CD1c-positive myeloid dendritic cell (primary cell): Measurements from ENCODE around the gene GBF1.

ENCODE experiments used
- DNase-seq: peaks from one replicate; pipeline ENCODE4 v3.0.0-alpha.2; 2016; ENCODE audit errors: extremely low spot score

The GBF1 gene, protein sequence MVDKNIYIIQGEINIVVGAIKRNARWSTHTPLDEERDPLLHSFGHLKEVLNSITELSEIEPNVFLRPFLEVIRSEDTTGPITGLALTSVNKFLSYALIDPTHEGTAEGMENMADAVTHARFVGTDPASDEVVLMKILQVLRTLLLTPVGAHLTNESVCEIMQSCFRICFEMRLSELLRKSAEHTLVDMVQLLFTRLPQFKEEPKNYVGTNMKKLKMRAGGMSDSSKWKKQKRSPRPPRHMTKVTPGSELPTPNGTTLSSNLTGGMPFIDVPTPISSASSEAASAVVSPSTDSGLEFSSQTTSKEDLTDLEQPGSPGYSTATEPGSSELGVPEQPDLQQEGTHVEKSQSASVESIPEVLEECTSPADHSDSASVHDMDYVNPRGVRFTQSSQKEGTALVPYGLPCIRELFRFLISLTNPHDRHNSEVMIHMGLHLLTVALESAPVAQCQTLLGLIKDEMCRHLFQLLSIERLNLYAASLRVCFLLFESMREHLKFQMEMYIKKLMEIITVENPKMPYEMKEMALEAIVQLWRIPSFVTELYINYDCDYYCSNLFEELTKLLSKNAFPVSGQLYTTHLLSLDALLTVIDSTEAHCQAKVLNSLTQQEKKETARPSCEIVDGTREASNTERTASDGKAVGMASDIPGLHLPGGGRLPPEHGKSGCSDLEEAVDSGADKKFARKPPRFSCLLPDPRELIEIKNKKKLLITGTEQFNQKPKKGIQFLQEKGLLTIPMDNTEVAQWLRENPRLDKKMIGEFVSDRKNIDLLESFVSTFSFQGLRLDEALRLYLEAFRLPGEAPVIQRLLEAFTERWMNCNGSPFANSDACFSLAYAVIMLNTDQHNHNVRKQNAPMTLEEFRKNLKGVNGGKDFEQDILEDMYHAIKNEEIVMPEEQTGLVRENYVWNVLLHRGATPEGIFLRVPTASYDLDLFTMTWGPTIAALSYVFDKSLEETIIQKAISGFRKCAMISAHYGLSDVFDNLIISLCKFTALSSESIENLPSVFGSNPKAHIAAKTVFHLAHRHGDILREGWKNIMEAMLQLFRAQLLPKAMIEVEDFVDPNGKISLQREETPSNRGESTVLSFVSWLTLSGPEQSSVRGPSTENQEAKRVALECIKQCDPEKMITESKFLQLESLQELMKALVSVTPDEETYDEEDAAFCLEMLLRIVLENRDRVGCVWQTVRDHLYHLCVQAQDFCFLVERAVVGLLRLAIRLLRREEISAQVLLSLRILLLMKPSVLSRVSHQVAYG (N-terminal part only)

DNA sequence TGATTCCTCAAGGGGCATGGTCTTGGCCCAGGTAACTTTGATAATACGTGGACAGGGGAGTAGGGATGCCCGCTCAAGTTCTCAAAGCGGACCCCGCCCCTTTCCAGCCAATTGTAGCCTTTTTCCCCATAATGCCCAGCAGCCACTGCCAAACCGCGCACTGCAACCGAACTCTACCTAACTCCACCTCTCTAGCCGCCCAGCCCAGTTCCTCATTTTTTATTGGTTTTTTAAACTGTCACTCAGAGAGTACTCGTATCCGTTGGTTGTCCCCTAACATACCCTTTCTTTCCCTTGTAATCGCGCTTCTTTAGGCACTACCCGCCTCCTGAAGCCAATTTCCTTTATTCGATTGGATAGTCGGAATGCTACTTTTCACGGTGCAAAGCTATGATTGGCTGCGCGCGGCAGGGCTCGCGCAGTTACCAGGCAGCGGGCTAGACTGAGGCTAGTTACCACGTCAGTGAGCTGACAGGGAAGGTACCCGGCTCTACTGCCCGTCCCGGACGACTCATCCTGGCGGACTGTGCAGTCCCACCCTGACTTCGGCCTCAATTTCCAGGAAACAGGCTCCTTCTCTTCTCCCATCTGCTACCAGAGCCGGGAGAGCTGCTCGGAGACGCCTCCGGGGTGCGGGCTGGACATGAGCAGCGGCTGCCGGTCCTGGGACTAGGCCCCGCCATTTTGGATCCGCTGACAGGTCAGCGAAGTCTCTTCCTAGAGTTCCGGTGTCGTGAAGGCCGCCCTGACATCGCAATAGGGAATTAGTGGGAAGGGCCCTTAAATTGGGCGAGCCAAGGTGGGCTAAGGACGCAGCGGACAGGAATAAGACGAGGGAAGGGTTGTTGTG, at the start of gene GBF1:
TSS of gene GBF1 (plus strand) at position 451 of the 850 bp plus-strand sequence. CDS start 13,407 bp downstream, outside the sequence.
- DNase-seq = peak; percentile 100

DNA sequence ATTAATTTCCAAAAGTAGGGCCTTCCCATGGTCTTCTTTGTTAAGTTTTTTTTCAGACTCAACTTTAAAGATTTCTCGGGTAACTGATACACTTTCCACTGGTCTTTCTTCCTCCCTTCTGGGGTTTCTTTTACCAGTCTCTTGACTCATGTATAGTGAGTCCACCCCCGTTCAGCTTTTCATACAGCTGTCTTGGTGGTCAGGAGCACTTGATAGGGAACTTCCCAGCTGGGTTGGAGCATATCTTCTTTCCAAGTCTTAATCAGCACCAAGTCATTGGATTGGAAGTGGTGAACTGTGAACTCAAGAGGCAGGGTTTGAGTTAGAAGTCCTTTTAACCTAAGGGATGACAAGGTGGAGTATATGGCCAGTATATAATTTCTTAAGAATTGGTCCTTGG, 48.4 kb upstream of the GBF1 start:
- DNase-seq = no peak

DNA sequence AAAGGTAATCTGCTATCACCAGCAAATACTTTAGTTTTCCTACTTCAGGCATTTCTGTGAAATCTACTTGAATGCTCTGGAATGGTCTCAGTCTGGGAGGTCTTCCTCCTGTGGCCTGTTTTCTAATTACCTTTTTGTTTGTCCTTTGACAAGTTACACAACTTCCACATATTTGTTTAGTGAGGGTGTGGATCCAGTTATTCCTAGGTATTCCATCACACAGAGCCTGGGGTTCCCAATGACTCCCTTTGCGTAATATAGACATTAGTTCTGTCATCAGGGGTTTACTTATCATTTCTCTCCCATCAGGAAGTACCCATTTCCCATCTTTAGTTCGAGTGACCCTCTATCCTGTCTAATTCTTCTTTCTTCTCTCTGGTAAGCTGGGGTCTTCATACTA, 47.3 kb upstream of the GBF1 start:
- DNase-seq = no peak

DNA sequence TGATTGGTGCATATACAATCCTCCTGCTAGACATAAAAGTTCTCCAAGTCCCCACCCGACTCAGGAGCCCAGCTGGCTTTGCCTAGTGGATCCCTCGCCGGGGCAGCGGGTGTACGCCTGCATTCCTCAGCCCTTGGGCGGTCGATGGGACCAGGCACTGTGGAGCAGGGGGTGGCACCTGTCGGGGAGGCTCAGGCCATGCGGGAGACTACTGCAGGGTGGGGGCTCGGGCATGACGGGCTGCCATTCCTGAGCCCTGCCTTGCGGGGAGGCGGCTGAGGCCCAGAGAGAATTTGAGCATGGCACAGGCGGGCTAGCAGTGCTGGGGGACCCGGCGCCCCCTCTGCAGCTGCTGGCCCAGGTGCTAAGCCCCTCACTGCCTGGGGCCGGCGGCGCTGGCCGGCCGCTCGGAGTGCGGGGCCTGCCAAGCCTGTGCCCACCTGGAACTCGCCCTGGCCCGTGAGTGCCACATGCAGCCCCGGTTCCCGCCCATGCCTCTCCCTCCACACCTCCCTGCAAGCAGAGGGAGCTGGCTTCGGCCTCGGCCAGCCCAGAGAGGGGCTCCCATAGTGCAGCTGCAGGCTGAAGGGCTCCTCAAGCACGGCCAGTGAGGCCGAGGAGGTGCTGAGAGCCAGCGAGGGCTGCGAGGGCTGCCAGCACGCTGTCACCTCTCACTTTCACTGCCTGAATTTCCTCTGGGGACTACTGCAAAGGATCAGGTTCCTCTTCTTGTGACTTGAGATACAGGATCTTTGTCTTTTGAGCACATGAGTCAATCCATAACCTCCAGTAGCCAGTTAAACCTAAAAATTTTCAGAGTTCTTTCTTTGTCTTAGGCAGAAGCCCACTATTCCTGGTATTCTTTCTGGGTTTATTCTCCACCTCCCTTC, 44.3 kb upstream of the GBF1 start:
- DNase-seq = peak; percentile 43

DNA sequence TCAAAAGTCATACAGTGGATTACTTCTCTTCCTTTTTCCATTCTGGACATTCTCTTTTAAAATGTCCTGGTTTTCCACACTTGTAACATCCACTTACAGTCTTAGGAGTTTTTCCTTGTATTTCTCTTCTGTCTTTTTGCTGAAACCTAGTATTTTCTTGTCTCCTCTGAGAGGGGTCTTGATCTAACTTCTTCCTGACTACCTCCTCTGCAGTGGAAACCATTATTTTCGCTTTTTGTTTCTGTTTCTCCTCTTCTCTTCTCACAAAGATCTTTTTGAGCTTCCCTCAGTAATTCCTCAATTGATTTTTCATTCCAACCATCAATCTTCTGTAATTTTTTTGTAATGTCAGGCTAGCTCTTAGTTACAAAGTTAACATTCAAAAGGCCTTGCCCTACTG, 42.9 kb upstream of the GBF1 start:
- no peak for DNase-seq

DNA sequence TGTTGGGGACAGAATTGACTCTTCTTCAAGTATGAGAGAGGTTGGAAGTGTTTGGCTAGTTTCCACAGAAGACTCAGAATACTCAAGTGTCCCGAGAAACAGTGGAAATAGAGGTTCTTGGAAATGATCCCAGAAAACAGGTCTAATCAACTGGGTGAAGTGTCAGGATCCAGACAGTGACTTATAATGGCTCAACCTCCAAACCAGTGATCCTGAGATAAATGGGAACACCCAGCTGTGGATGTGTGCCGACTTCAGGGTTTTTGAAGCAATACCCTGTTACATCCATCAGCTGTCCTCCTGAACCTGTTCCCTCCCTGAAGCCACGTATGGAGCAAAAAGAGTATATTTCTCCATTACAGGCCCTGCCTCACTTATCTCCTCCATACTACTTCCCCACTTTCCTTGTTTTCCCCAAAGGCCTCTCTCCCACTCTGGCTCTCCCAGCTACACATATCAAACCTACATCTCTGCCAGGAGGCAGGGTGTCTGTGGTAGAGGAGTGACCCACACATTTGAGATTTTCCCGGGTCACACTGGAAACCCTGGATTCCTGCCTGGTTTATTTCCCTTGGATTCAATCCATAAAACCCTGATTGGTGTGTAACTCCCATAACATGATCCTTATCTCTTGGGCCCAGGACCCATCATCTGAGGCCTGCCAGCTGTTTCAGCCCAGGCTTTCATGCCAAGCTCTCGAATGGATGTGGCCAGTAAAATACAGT, 36.9 kb upstream of the GBF1 start:
- no peak for DNase-seq

DNA sequence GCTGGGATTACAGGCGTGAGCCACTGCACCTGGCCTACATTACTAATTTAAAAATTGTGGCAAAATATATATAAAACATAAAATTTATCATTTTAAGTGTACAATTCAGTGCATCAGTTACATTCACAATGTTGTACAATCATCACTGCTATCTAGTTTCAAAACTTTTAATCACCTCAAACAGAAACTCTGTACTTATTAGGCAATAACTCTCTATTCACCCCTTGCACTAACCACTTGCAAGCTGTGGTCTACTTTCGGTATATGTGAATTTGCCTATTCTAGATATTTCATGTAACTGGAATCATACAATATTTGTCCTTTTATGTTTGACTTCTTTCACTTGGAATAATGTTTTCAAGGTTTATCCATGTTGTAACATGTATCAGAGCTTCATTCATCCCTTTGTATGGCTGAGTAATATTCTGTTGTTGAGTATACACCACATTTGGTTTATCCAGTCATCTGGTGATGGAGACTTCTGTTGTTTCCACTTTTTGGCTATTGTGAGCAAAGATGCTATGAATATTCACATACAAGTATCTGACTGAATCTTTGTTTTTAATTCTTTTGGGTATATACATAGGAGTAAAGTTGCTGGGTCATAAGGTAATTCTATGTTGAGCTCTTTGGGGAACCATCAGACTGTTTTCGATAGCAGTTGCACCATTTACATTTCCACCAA, 33.6 kb upstream of the GBF1 start:
- DNase-seq = no peak

DNA sequence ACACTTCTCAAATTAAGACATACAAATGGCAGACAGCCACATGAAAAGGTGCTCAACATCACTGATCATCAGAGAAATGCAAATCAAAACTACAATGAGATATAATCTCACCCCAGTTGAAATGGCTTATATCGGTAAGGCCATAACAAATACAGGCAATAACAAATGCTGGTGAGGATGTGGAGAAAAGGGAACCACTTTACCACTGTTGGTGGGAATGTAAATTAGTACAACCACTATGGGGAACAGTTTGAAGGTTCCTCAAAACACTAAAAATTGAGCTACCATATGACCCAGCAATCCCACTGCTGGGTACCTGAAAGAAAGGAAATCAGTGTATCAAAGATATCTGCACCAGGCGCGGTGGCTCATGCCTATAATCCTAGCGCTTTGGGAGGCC, 31.7 kb upstream of the GBF1 start:
- peak; percentile 41 for DNase-seq

DNA sequence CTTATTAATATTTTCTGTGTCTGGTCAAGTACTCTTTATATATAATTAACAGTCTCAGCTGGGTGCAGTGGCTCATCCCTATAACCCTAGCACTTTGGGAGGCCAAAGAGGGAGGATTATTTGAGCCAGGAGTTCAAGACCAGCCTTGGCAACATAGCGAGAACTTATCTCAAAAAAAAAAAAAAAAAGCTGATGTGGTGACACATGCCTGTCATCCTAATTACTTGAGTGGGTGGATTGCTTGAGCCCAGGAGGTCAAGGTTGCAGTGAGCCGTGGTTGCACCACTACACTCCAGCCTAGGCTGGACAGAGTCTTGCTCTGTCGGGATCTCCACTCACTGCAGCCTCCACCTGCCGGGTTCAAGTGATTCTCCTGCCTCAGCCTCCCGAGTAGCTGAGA, 26.0 kb upstream of the GBF1 start:
- no peak for DNase-seq

DNA sequence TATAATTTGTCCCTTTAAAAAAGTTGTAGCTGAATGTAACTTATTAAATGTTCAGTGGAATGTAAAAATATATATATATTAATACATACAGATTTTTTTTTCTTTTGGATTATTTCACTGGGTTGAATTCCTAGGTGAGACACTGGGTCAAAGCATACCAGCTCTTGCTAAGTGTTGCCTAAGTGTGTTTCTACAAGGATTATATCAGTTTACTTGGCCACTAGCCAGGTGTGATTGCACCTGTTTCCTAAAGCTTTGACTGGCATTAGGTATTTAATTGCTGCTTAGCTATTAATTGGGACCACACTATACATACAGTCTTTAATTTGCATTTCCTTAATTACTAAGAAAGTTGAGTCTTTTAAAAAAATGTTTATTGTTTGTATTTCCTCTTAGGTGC, 24.7 kb upstream of the GBF1 start:
- no peak for DNase-seq

DNA sequence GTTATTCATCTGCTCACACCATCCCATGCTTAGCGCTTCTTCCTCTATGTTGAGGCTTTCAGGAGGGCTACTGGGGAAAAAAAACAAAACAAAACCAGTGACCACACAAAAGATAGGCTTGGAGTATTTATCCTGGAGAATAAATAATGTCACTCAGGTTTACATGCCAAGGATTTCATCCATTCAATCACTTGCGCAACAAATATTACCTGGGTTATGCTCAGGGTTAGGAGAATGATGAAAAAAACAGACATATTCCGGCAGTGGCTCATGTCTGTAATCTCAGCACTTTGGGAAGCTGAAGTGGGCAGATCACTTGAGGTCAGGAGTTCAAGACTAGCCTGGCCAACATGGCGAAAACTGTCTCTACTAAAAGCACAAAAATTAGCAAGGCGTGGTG, 22.5 kb upstream of the GBF1 start:
- DNase-seq = no peak

DNA sequence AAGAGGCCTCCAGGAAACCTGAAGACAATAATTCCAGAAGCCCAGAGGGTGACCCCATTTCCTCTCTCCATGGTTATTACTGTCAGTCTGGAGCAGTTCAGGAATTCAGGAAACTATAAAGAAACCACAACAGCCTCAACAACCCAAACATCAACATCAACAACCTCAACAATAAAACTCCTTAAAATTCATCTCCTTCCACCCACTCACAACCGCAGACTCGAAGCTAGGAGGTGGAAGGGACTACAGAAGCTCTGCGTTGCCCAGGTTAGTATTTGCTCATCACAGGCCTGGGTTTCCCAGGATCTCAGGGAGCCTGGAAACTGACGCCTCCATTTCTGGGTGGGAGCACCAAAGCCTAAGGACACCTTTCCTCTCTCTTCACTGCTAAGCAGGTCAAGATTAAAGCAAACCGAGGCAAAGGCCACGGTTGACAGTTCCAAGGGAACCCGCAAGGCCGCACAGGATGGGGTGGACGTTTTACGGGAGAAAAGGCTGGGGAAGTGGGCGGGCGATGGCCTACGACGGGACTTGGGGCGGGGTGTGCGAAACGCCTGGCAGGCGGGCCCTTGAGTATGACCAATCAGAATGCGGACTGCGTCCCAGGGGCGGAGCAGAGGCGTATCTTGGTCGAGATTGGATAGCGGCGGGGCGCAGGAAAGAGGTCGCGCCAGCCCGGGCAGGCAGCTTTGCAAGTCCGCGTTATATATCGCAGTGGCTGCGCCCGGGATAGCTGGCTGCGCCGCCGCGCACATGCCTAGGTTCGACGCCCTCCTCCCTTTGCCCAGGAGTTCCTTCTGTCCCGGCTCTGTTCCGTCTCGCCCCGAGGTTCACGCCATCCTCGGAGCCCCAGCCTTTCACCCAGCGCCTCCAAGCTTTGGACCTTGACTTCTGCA, 19.4 kb upstream of the GBF1 start, which contains the start of gene ELOVL3:
TSS of gene ELOVL3 (plus strand) at position 654 of the 896 bp plus-strand sequence. CDS start 250 bp downstream, outside the sequence.
- DNase-seq = peak; percentile 93

DNA sequence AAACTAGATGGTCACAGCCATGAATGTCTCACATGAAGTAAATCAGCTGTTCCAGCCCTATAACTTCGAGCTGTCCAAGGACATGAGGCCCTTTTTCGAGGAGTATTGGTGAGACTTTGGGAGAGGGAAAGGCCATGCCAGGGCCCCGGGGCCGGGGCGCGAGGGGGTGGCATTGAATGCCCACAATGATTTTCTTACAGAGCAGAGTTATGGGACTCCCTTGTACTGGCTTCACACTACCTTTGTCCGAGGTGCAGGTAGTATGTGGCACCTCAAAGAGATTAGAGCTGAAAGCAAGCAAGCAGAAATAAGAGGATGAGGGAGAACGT, 18.8 kb upstream of the GBF1 start:
- DNase-seq = no peak

DNA sequence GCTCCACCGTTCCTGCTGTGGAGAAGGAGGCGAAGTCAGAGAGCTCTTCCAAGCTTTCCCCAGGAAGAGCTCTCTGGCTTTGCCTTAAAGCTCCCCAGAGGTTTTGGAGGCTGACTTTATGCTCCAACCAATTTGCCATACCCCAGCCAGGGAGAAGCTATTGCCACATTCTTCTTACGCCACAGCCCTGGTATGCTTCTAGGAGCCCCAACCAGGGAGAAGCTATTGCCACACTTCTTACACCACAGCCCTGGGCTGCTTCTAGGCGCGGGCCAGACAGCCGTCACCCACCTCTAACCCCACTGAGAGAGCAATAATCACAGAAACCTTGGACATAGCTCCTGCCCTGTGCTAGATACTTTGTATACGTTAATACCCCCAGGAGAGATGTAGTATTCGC, 18.3 kb upstream of the GBF1 start:
- DNase-seq = peak; percentile 73

DNA sequence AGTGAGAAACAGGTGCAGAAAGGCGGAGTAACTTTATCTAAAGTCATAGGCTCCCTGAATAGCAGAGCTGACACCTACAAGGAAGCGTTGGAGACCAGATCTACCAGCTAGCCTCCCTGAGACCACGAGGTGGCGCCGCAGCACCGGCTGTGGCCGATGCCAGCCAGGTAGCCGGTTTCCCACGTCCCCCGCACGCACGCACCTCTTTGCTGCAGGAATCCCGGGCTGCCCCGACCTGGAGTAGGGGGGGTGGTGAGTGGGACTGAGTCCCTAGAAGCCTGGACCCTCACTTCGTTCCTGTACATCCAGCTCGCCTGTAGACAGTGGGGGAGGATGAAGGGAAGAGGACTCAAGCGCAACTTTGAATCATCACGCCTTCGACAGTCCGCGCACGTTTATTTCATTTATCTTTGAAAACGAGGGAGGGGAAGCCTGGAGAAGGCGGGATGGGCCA, 15.5 kb upstream of the GBF1 start:
- peak; percentile 86 for DNase-seq

DNA sequence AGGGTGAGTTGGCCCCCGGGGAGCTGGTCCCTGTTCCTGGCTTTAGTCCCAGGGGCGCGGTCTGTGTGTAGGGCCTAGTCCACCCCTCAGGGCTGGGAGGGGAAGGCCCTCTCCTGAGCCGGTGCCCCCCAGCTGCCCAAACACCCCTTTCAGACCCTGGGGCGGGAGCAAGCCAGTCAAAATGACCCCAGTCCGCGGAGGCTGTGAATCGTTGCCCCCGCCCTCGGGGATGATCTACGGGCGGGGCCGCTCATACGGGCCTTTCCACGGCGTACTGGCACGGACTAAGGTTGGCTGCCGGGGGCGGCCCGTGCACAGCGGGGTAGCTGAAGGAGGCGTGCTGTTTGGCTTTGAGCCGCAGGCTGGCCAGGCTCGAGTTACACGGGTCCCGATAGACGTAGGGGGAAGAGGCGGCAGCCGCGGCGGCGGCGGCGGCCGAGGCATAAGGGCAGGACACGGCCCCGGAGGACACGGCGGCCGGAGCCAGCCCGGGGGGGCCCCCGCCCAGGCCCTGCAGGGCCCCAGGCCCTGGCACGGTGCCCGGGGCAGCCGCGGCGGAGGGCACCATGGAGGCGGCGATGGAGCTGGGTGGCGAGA, 15.0 kb upstream of the GBF1 start:
- DNase-seq = peak; percentile 35

DNA sequence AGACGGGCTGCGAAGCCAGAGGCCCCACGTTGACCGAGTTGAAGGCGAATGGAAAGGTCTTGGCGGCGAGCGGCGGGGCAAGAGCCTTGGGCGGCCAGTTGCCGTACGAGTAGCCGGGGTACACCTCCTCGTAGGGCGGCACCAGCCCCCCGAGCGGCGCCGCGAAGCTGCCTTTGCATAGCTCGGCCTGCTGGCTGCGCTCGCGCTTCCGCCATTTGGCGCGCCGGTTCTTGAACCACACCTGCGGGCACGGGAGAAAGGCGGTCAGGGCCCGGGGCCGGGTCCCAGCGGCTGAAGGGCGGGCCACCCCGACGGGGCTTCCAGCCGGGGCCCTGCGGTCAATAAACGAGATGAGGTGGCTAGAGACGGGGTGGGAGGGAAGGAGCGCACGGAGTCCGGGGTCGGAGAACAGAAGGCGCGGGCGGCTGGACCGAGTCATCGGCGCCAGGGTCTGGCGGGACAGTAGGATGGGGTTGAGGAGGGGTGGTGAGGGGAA, 14.4 kb upstream of the GBF1 start:
- DNase-seq = peak; percentile 46
